AG04449 (cell line): ENCODE measurements around the gene TRIOBP.
A peak's percentile ranks its signal among the peaks of the same experiment; 100 is the strongest.

Experiments
- CTCF ChIA-PET: fragments of 350-600 bp; formaldehyde crosslinking; extraction: SDS; loops from one replicate; lab custom pipeline; 2021; ENCODE audit warnings: antibody characterized with exemption; lab: Yijun Ruan, JAX
- POLR2A ChIA-PET: fragments of 400-600, 350-600 bp; formaldehyde crosslinking; extraction: SDS; loops from one replicate; lab custom pipeline; 2020; ENCODE audit warnings: antibody characterized with exemption, inconsistent platforms; lab: Yijun Ruan, JAX
- DNase-seq: peaks from one replicate; pipeline ENCODE4 v3.0.0-alpha.2; 2010; ENCODE audit warnings: low read depth, low spot score
- H3K4me3 ChIP-seq: 2 replicates; pipeline ENCODE4 v1.5.1; 2011; ENCODE audit warnings: low read depth, mild to moderate bottlenecking, control low read depth, low read length
- TF ChIP-seq, protein P1 (sequence below): IDR thresholded peaks from one replicate; pipeline ENCODE4 v1.5.1; 2011; ENCODE audit warnings: mild to moderate bottlenecking, moderate library complexity, low read length, control low read depth, inconsistent platforms; ENCODE audit not compliant: insufficient read depth; ENCODE audit errors: missing control alignments

Gene TRIOBP

DNA sequence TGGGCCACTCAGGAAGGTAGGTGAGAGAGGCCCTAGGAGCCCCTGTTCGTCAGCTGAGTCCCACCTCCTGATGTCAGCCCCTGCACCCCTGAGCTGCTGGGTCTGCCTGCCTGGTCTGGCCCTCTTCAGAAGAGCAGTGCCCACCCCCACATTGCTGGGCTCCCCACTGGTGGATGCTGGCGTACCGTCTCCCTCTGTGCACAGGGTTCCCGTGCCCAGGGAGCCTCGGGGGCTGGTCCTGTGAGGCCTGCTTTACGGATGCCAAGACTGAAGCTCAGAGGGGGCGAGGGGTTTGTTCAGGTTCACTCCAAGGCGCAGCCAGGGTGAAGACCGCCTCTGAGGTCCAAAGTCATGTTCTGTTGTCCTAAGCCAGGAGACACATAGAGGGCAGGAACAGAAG is 66.2 kb downstream of the TRIOBP start:
- POLR2A ChIA-PET, result no interaction called here
- DNase-seq, result no peak
- CTCF ChIA-PET, result interaction anchor here (0.7 kb wide), 1 partner anchor 28 kb away, joined by 4 read pairs; no protein-coding TSS in a partner anchor

DNA sequence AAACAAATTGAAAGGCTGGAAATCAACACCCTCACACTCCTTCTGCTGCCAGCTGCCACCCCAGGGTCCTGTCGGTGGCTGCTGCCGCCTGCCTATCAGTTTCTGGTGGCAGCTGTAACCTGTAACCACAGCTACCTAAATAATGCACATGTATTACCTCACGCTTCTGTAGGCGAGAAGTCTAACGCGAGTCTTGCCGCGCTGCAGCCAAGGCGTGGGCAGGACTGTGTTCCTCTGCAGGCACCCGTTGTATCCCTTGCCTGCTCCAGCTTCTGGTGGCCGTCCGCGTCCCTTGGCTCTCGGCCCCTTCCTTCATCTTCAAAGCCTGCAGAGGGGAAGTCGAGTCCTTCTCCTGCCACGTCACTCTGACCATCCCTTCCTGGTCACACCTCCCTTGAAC is 66.8 kb downstream of the TRIOBP start:
- DNase-seq, result no peak
- ChIA-PET CTCF (interaction anchor here (0.7 kb wide), 1 partner anchor 28 kb away, joined by 4 read pairs; no protein-coding TSS in a partner anchor), POLR2A (no interaction called here)
- no peak overlapping the region for H3K4me3 ChIP-seq
- TF ChIP-seq, protein P1, sequence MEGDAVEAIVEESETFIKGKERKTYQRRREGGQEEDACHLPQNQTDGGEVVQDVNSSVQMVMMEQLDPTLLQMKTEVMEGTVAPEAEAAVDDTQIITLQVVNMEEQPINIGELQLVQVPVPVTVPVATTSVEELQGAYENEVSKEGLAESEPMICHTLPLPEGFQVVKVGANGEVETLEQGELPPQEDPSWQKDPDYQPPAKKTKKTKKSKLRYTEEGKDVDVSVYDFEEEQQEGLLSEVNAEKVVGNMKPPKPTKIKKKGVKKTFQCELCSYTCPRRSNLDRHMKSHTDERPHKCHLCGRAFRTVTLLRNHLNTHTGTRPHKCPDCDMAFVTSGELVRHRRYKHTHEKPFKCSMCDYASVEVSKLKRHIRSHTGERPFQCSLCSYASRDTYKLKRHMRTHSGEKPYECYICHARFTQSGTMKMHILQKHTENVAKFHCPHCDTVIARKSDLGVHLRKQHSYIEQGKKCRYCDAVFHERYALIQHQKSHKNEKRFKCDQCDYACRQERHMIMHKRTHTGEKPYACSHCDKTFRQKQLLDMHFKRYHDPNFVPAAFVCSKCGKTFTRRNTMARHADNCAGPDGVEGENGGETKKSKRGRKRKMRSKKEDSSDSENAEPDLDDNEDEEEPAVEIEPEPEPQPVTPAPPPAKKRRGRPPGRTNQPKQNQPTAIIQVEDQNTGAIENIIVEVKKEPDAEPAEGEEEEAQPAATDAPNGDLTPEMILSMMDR, result no peak

More for the DNA sequence above, 66.2 kb downstream of the TRIOBP start:
- no peak overlapping the region for H3K4me3 ChIP-seq
- TF ChIP-seq, protein P1, result no peak

DNA sequence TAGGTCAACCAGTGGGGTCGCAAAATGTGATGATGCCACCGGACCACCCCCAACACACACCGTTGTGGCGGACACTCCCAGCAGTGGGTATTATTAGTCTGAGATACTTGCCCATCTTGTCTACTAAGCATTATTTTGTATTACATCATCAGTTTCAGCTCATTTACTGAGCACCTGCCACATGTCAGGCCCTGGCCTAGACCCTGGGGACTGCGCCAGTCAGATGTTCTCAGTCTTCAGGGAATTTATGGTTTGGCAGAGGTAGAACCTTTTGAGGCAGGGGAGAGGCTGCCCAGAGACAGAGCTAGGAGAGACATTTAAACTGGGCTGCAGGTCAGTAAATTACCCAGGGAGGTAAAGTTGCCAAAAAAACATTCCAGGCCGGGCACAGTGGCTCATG is 67.8 kb downstream of the TRIOBP start:
- ChIA-PET POLR2A (no interaction called here), CTCF (interaction anchor here (1.1 kb wide), 1 partner anchor 85 kb away, joined by 4 read pairs; no protein-coding TSS in a partner anchor)
- DNase-seq, result no peak
- TF ChIP-seq, protein P1, result no peak
- H3K4me3 ChIP-seq, result no peak overlapping the region

DNA sequence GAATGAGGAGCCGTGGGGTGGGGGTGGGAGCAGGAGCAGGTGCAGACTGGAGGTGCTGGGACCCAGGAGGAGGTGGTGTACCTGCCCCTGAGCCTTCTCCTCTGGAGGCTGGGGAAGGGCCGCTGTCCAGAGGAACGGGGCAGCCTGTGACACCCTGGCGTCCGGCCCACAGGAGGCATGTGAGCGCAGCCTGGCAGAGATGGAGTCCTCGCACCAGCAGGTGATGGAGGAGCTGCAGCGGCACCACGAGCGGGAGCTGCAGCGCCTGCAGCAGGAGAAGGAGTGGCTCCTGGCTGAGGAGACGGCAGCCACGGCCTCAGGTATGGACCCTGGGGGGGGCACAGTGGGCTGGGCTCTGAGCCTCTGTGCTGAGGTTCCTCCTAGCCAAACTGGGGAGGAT is 68.7 kb downstream of the TRIOBP start:
- no peak for DNase-seq
- ChIA-PET POLR2A (interaction anchor here (1.2 kb wide), 1 partner anchor 10 kb away, joined by 3 read pairs; no protein-coding TSS in a partner anchor), CTCF (interaction anchor here (1.0 kb wide), 1 partner anchor 26 kb away, joined by 3 read pairs; no protein-coding TSS in a partner anchor)
- TF ChIP-seq, protein P1, result no peak
- H3K4me3 ChIP-seq, result no peak overlapping the region

DNA sequence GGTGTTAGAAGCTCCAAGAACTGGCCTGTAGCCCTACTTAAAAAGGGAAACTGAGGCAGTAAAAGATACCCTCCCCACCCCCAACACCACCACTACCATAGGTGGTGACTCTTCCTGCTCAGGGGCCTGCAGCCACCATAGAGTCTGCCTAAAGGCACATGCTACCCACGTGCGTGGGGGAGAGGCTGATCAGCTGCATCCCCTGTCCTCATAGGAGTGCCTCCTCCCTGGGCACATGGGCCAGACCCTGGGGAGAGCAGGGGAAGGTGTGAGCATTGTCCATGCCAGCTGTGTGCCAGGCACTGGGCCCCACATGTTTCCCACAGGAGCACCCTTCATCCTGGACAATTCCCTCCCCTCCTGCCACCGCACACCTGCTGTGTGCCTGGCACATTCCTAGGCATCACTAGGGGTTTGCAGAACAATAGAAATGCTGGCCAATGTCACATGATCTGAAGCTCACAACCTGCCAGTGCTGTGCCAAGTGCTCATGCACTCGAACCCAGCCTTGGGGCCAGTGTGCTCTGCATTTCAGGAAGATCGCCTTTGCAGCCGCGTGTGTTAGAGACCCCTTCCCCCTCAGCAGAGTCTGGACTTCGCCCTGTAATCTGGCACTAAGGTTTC is 69.2 kb downstream of the TRIOBP start:
- CTCF ChIA-PET, result interaction anchor here (1.0 kb wide), 1 partner anchor 26 kb away, joined by 3 read pairs; no protein-coding TSS in a partner anchor
- POLR2A ChIA-PET, result interaction anchor here (1.2 kb wide), 1 partner anchor 10 kb away, joined by 3 read pairs; no protein-coding TSS in a partner anchor
- H3K4me3 ChIP-seq, result no peak overlapping the region
- DNase-seq, result no peak
- TF ChIP-seq, protein P1, result no peak

DNA sequence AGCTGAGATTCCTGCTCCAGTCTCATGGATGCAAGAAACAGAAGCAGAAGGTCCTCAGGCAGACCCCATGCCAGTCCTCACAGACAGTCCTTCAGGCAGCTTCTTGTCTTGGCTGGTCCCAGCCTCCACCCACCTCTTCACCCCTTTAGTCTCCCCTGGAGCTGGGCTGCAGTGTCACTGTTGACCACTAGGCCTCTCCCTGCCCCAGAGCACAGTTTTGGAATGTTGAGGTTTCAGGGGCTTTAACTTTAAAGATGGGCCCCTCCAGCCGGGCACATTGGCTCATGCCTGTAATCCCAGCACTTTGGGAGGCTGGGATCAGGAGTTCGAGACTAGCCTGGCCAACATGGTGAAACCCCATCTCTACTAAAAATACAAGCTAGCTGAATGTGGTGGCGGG is 71.4 kb downstream of the TRIOBP start:
- no peak for DNase-seq
- no peak overlapping the region for H3K4me3 ChIP-seq
- TF ChIP-seq, protein P1, result peak; percentile 22
- CTCF ChIA-PET, result interaction anchor here (0.7 to 2.2 kb wide), 7 partner anchors 8 to 161 kb away, joined by 3 to 8 read pairs (median 4); no protein-coding TSS in a partner anchor
- POLR2A ChIA-PET, result interaction anchor here (0.7 kb wide), 1 partner anchor 11 kb away, joined by 4 read pairs; no protein-coding TSS in a partner anchor
